ENCODE data around the gene CFAP410.

GRCh38 chr21:44337449-44337848 is 1.7 kb downstream of the CFAP410 start:
- TF ChIP-seq CTCF (conservative IDR thresholded peaks at IDR 0.05; ENCODE audit: low read length), result no peak
- no peak for TF ChIP-seq EZH2phosphoT487 (IDR thresholded peaks at IDR 0.05; ENCODE audit: borderline replicate concordance, low read depth, low read length)

Measured in OCI-LY7 (cell line).